HK-2 (cell line): ENCODE measurements around the gene NF1.
"Not testable (repeated sequence)": the region's sequence is repeated elsewhere in the genome, so short reads cannot be mapped to it uniquely, and the experiment has no call there.

Source experiments
- DNase-seq: peaks from one replicate; pipeline ENCODE4 v3.0.0-alpha.2; 2018; ENCODE audit not compliant: unreplicated experiment

The NF1 gene

GRCh38 chr17:31176143-31176542 lies 81.4 kb downstream of the NF1 start:
- DNase-seq, result not testable (repeated sequence)

GRCh38 chr17:31178951-31179350 lies 84.2 kb downstream of the NF1 start:
- not testable (repeated sequence) for DNase-seq

DNA sequence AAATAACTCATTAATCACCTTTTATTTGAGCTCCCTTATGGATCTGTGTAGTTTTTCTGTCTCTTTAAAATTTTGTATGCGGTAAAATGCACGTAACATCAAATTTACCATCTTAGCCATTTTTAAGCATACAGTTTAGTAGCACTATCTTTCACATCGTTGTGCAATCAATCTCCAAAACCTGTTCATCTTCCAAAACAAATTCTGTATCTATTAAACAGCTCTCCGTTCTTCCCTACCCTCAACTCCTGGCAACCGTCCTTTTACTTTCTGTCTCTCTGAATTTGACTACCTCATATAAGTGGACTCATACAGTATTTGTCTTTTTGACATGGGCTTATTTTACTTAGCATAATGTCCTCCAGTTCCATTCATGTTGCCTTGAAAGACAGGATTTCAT lies 100.5 kb downstream of the NF1 start:
- no peak for DNase-seq

GRCh38 chr17:31198026-31198425 lies 103.2 kb downstream of the NF1 start:
- DNase-seq, result no peak

DNA sequence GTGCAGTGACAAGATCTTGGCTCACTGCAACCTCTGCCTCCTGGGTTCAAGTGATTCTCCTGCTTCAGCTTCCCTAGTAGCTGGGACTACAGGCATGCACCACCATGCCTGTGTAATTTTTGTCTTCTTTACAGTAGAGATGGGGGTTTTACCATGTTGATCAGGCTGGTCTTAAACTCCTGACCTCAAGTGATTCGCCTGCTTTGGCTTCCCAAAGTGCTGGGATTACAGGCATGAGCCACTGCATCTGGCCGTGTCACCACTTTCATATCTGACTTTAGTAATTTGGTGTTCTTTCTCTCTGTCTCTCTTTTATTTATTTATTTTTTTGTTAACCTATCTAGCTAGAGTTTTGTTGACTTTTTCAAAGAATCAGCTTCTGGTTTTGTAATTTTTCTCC lies 103.9 kb downstream of the NF1 start:
- not testable (repeated sequence) for DNase-seq

GRCh38 chr17:31200287-31200686 lies 105.5 kb downstream of the NF1 start:
- no peak for DNase-seq

- no peak for DNase-seq
These were observed 108.2 kb downstream of the NF1 start for GRCh38 chr17:31202968-31203367.

- DNase-seq, result no peak
These were observed 116.7 kb downstream of the NF1 start for GRCh38 chr17:31211352-31212012.

GRCh38 chr17:31216031-31216751 lies 121.4 kb downstream of the NF1 start:
- no peak for DNase-seq

GRCh38 chr17:31224366-31224765 lies 129.6 kb downstream of the NF1 start:
- DNase-seq, result no peak

DNA sequence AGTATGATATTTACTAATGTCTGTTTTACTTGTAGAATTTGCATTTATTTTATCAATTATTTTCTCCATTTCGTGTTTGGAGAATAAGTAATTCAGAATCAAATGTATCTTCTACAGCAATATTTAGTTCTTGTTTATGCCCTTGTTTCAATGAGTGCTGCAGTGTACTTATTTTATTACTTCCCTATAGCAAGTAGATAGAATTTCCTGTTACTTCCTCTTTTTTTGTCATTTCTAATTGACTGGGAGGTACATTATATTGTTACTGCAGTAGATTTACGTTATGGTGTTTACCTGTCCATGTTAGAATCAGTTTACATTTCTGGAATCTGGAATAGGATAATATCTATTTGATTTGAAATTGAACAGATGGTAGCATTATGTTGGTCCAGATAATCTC lies 131.1 kb downstream of the NF1 start:
- DNase-seq, result no peak

GRCh38 chr17:31226373-31226772 lies 131.6 kb downstream of the NF1 start:
- DNase-seq, result no peak

GRCh38 chr17:31226950-31227349 lies 132.2 kb downstream of the NF1 start:
- DNase-seq, result no peak

- DNase-seq, result no peak
These were observed 137.1 kb downstream of the NF1 start for GRCh38 chr17:31231852-31232251.

GRCh38 chr17:31235110-31235509 lies 140.3 kb downstream of the NF1 start:
- DNase-seq, result no peak

DNA sequence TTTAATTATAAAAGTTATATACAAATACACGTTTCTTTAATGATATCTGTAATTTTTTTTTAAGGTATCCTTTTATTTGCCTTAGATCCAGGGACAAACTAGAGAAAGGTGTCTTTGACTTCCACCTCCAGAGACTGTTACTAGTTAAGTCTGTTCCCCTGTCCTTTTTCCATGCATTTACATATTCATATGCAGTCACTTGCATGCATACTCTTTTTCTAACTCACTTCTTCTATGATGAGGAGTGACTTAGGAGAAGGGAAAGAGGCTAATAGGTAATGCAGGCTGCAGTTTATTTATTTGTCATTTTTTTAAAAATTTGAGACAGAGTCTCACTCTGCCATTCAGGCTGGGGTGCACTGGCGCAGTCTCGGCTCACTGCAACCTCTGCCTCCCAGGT lies 141.4 kb downstream of the NF1 start:
- DNase-seq, result no peak

GRCh38 chr17:31236712-31237111 lies 141.9 kb downstream of the NF1 start:
- DNase-seq, result no peak

DNA sequence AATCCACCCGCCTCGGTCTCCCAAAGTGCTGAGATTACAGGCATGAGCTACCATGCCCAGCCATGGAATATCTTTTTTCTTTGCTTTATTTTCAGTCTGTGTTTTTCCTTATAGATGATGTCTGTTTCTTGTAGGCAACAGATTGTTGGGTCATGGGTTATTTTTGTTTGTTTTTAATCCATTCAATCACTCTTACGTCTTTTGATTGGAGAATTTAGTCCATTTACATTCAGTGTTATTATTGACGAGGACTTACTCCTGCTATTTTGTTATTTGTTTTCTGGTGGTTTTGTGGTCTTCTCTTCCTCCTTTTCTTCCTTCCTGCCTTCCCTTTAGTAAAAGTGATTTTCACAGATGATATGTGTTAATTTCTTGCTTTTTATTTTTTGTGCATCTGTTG lies 146.3 kb downstream of the NF1 start:
- no peak for DNase-seq

- DNase-seq, result no peak
These were observed 154.4 kb downstream of the NF1 start for GRCh38 chr17:31248986-31249834.

DNA sequence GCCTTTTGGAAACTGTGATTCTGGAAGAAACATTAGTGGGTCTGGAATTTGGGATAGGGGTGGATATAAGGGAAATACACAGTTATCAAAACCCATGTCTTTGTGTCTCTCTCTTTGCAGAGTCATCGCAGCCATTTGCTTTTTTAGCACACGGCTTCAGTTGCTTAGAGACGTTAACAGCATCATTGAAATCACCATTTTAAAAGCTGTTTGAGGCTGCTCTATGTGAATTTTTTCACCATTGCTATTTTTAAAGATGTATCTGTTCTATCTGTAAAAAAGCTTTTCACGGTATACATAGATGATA lies 155.0 kb downstream of the NF1 start:
- no peak for DNase-seq

GRCh38 chr17:31250229-31250628 lies 155.5 kb downstream of the NF1 start:
- no peak for DNase-seq

DNA sequence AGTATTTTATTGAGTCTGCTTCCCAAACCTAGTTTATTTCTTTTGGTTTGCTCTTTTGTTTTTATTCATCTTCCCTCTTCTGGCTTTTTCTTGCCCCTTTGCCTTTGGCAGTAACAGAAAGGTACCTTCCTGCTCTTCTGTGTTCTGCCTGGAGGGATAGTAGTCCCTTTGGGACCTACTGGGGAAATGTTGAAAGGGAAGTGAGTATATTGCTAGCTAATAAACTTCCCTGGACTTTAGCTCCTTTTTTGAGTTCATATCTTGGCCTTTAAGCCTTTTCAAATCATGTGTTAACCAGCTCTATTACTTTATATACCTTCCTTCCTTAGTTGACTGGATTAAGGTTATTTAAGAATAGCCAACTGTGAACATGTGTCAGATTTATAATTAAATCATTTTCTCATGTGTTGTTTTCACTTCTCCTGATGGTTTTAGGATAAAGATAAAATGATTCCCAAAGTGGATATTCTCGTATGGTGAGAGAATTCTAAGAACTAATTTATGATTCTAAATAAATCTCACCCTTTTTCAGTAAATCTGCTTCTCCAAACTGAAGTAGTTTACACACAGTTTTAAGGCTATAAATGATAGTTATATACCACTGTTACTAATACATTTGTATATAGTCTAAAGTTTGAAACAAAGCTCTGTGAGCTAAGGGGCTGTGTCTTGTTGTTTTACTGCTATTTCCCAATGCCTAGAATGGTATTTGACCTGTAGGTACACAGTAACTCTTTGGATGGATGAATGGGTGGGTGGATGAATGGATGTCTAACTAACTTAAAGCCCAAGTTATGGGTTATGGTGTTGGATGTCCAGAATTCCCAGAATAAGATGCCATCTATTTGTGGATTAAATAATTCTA lies 156.6 kb downstream of the NF1 start:
- DNase-seq, result no peak
